Pancreas (tissue), 10 donors: Measurements from ENCODE around the gene ADORA2A. TPM values are rescaled to one million over a fixed set of nuclear protein-coding genes. Genes with fewer than 3 reads are reported as not detected.

Experiments used
- ATAC-seq, 4 donors: fragments of 200-7000 bp; cut with Tn5 transposase; one replicate each; pipeline versions ENCODE4 v1.8.0 to v1.9.1; 2020; ENCODE audit warnings: mild to moderate bottlenecking in 4 of 4, moderate library complexity in 4 of 4
- DNase-seq, 6 donors: peaks; one replicate each; pipeline ENCODE4 v3.0.0-alpha.2; 2020
- FAIRE-seq: peaks from 2 replicates; lab custom pipeline; 2012; peaks lifted over from hg19 to GRCh38; lab: Jason Lieb, UNC
- H3K27ac ChIP-seq, 4 donors: fragments of 200-600 bp; sonication (generic); 1 replicate in 3 of 4; 2 replicates in 1 of 4; pipeline versions ENCODE4 v1.5.0 to v1.8.0; 2020
- H3K27me3 ChIP-seq, 4 donors: fragments of 200-600 bp; one replicate each; pipeline ENCODE4 v1.8.0; 2021
- H3K36me3 ChIP-seq, 3 donors: fragments of 200-600 bp; sonication (generic) in 1 of 3; one replicate each; pipeline versions ENCODE4 v1.5.0 to v1.8.0; 2020 to 2021
- H3K4me1 ChIP-seq, 3 donors: fragments of 200-600 bp; one replicate each; pipeline ENCODE4 v1.8.0; 2021
- H3K4me3 ChIP-seq, 4 donors: fragments of 200-600 bp; sonication (generic) in 2 of 4; one replicate each; pipeline versions ENCODE4 v1.5.0 to v1.8.0; 2020 to 2021
- H3K9me3 ChIP-seq, 4 donors: fragments of 200-600 bp; one replicate each; pipeline ENCODE4 v1.8.0; 2021
- CTCF ChIP-seq, 4 donors: fragments of 200-600 bp; sonication (generic) in 3 of 4; IDR thresholded peaks; one replicate each; pipeline versions ENCODE4 v1.5.0 to v1.8.0; 2021; ENCODE audit warnings: antibody characterized with exemption in 4 of 4
- WGBS, 2 donors: extraction: QIAGEN DNeasy Blood & Tissue Kit; methylation state at CpG; one replicate each; pipeline ENCODE4 v1.1.7; 2013; 5-methylcytosine and 5-hydroxymethylcytosine counted together
- intact Hi-C, 3 donors: fragments of 100-400 bp; cut with DNase I; formaldehyde crosslinking; loops; one replicate each; pipeline versions ENCODE4 v1.11.1 to v1.14.2; 2022
- polyA plus RNA-seq, 2 donors: library from polyadenylated mRNA; stranded (reverse); fragments of 200-250 nt; gene quantifications; one replicate each; pipeline ENCODE4 v1.2.3, GENCODE V29; 2013
- total RNA-seq, 6 donors: library from RNA; stranded (reverse); fragmentation: NEBNext Ultra II Directional in 4 of 6; extraction: Animal tissue kit (Norgen Biotek cat#: 25700) in 4 of 6; gene quantifications; one replicate each; pipeline versions ENCODE4 v1.2.1 to v1.2.4, GENCODE V29; 2021 to 2023
- donor health status: healthy with polysubstance abuse.
- donor health status: DM: no; HTN: no; CAD: no; lungs with moderate emphysema.
- donor health status: DM: no; HTN: no; CAD: no.
- donor health status: control.
- donor health status: control.
- donor health status: Bipolar disorder and iron deficiency.
- donor health status: DM: yes; HTN: yes; CAD: no.
- donor health status: DM: no; HTN: no; CAD: no.
- donor health status: DM: no; HTN: no; CAD: no.
- donor health status: DM: yes; HTN: yes; CAD: no.

Gene ADORA2A
- total and polyA plus RNA-seq, 8 donors = 0.85 to 10.4 (median 1.6) TPM

- H3K27me3 ChIP-seq = no peaks in the 10 kb centered on the region
- no peak overlapping the region for H3K4me3 ChIP-seq
- intact Hi-C loops = no loop called here
- TF ChIP-seq CTCF (IDR thresholded peaks at IDR 0.05) = no peak
- no peak for ATAC-seq
- H3K4me1 ChIP-seq = no peaks in the 10 kb centered on the region
- H3K9me3 ChIP-seq = no peaks in the 10 kb centered on the region
- WGBS, 2 donors = 90 to 92% methylated on average over 3 of the region's 3 CpGs
- no peak for FAIRE-seq
- no peak for DNase-seq
- H3K27ac ChIP-seq = no peak overlapping the region
- no peaks in the 10 kb centered on the region for H3K36me3 ChIP-seq
Observed at GRCh38 chr22:24391836-24392217, 35.6 kb upstream of the ADORA2A start.

- WGBS, 2 donors = 88 to 93% methylated on average over 4 of the region's 4 CpGs
- intact Hi-C loops = no loop called here
- H3K27ac ChIP-seq = no peak overlapping the region
- FAIRE-seq (no peak), DNase-seq (no peak), ATAC-seq (no peak)
- no peak overlapping the region for H3K4me3 ChIP-seq
- no peaks in the 10 kb centered on the region for H3K36me3 ChIP-seq
- no peaks in the 10 kb centered on the region for H3K4me1 ChIP-seq
- no peak for TF ChIP-seq CTCF (IDR thresholded peaks at IDR 0.05)
- no peaks in the 10 kb centered on the region for H3K27me3 ChIP-seq
- H3K9me3 ChIP-seq = no peaks in the 10 kb centered on the region
Observed at GRCh38 chr22:24392218-24392931, 35.0 kb upstream of the ADORA2A start.

- FAIRE-seq = no peak
- intact Hi-C loops = no loop called here
- DNase-seq = no peak
- no peak for TF ChIP-seq CTCF (IDR thresholded peaks at IDR 0.05)
- peaks cover 0 to 3% (median 0%) of the 10 kb centered on the region in 3 donors for H3K36me3 ChIP-seq
- no peaks in the 10 kb centered on the region for H3K4me1 ChIP-seq
- no peak overlapping the region for H3K27ac ChIP-seq
- 90 to 93% methylated on average over 2 of the region's 2 CpGs for WGBS, 2 donors
- no peak overlapping the region for H3K4me3 ChIP-seq
- no peak for ATAC-seq
- H3K27me3 ChIP-seq = no peaks in the 10 kb centered on the region
- no peaks in the 10 kb centered on the region for H3K9me3 ChIP-seq
Observed at GRCh38 chr22:24393012-24393559, 34.3 kb upstream of the ADORA2A start.

GRCh38 chr22:24393848-24394247 is 33.6 kb upstream of the ADORA2A start:
- 81 to 90% methylated on average over 3 of the region's 3 CpGs for WGBS, 2 donors
- H3K36me3 ChIP-seq = peaks cover 0 to 5% (median 3%) of the 10 kb centered on the region in 3 donors
- no peaks in the 10 kb centered on the region for H3K27me3 ChIP-seq
- H3K9me3 ChIP-seq = no peaks in the 10 kb centered on the region
- no peak overlapping the region for H3K4me3 ChIP-seq
- no peak overlapping the region for H3K27ac ChIP-seq
- FAIRE-seq (no peak), DNase-seq (no peak), ATAC-seq (no peak)
- no peak for TF ChIP-seq CTCF (IDR thresholded peaks at IDR 0.05)
- no peaks in the 10 kb centered on the region for H3K4me1 ChIP-seq
- intact Hi-C loops = no loop called here

- Histone ChIP-seq H3K27me3 (no peaks in the 10 kb centered on the region), H3K4me1 (no peaks in the 10 kb centered on the region), H3K9me3 (no peaks in the 10 kb centered on the region), H3K36me3 (peaks cover 0 to 6% (median 3%) of the 10 kb centered on the region in 3 donors), H3K4me3 (no peak overlapping the region), H3K27ac (no peak overlapping the region)
- 90 to 91% methylated on average over 2 of the region's 2 CpGs for WGBS, 2 donors
- no peak for ATAC-seq
- no peak for TF ChIP-seq CTCF (IDR thresholded peaks at IDR 0.05)
- FAIRE-seq = no peak
- intact Hi-C loops = no loop called here
- DNase-seq = no peak
Observed at GRCh38 chr22:24394254-24394653, 33.1 kb upstream of the ADORA2A start.
